ENCODE results near the gene MTMR3.
A peak's percentile ranks its signal among the peaks of the same experiment; 100 is the strongest.

The MTMR3 gene

DNA sequence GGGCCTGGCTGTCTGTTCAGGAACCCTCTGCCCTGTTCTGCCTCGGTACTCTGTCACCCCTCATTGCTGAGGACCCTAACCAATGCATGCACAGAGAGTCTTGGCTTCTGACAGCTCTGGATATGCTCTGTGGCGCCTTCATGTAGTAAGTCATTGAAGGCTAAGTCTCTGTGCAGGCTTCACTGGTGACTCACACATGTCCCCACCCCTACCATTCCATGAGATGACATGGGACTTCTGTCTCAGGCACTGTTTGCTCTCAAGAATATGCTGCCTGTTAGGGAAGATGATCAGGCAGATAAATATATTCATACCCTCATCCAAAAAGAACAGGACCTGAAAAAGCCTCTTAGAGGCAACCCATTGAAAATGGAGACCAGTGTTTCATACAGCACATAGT is 153.7 kb downstream of the MTMR3 start:
- in situ Hi-C loops (cut with HindIII; ENCODE audit: low pct_ligation_motif_present, low sequenced_read_pairs) = no loop called here
- no peaks in the 10 kb centered on the region for H3K36me3 ChIP-seq (replicated peaks)
- H3K4me3 ChIP-seq (ENCODE audit: low read depth, low read length) = no peak overlapping the region
- no peak overlapping the region for H3K27ac ChIP-seq
- DNase-seq = peak; percentile 25
- no peak for TF ChIP-seq CTCF (IDR thresholded peaks at IDR 0.05; ENCODE audit: low read depth, low read length, missing control alignments)
- no peaks in the 10 kb centered on the region for H3K27me3 ChIP-seq (replicated peaks)

DNA sequence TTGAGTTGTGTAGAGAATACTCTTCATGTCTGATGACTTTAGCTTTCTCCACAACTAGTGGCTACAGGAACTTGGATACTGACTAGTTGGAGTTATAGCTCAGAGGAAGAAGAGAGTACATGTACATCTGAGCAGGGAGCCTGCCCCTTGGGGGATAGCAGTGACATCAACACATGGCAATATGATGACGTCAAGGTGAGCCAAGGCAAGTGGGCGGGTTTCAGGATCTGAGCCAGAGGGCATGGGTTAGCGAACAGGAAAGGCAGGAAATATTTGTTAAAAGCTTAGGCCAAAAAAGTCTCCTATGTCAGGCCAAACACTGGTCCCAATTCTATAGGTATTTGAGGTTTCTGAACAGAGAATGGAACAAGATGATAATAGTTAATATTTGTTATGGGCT is 155.2 kb downstream of the MTMR3 start:
- in situ Hi-C loops (cut with HindIII; ENCODE audit: low pct_ligation_motif_present, low sequenced_read_pairs) = no loop called here
- H3K4me3 ChIP-seq (ENCODE audit: low read depth, low read length) = no peak overlapping the region
- no peak for TF ChIP-seq CTCF (IDR thresholded peaks at IDR 0.05; ENCODE audit: low read depth, low read length, missing control alignments)
- no peak overlapping the region for H3K27ac ChIP-seq
- no peaks in the 10 kb centered on the region for H3K36me3 ChIP-seq (replicated peaks)
- DNase-seq = peak; percentile 70
- H3K27me3 ChIP-seq (replicated peaks) = no peaks in the 10 kb centered on the region

DNA sequence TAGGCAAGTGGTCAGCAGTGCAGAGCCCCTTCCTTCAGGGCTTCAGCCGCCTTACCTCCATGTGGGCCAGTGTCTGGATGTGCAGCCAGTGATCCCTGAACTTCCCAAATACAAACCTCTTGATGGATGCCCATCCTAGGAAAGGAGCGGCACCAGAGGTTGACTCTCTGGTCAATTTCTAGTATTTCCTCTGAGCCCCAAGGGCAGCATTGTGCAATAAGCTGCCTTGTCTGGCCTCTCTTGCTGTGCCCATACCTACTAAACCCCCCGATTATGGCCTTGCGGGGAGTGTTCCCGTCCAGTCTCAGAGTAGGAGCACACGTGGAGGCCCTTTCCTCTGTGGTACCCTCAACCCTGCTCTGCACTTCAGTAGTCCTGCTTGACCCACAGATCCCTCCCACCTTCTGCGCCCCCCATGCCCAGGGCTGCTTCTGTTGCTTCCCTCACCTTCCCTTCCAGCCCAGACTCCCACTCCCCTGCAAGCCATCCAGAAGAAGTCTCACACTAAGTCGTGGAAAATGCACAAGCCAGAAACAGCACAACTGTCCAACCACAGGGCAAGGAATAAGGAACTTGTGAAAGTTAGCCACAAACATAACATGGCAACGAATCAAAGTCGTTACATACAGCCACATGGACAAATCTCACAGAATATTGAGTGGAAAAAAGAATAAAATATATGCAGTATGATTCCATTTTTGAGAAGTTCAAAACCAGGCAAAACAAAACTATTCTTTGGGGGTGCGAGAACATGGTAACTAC is 157.7 kb downstream of the MTMR3 start:
- Histone ChIP-seq H3K27ac (no peak overlapping the region), H3K4me3 (ENCODE audit: low read depth, low read length) (no peak overlapping the region), H3K36me3 (replicated peaks) (no peaks in the 10 kb centered on the region), H3K27me3 (replicated peaks) (no peaks in the 10 kb centered on the region)
- DNase-seq = no peak
- in situ Hi-C loops (cut with HindIII; ENCODE audit: low pct_ligation_motif_present, low sequenced_read_pairs) = no loop called here
- no peak for TF ChIP-seq CTCF (IDR thresholded peaks at IDR 0.05; ENCODE audit: low read depth, low read length, missing control alignments)

- TF ChIP-seq CTCF (IDR thresholded peaks at IDR 0.05; ENCODE audit: low read depth, low read length, missing control alignments) = no peak
- no peaks in the 10 kb centered on the region for H3K36me3 ChIP-seq (replicated peaks)
- H3K27ac ChIP-seq = no peak overlapping the region
- H3K4me3 ChIP-seq (ENCODE audit: low read depth, low read length) = no peak overlapping the region
- DNase-seq = no peak
- in situ Hi-C loops (cut with HindIII; ENCODE audit: low pct_ligation_motif_present, low sequenced_read_pairs) = no loop called here
- H3K27me3 ChIP-seq (replicated peaks) = no peaks in the 10 kb centered on the region
Observed at GRCh38 chr22:30041475-30041874, 158.5 kb downstream of the MTMR3 start.

- TF ChIP-seq CTCF (IDR thresholded peaks at IDR 0.05; ENCODE audit: low read depth, low read length, missing control alignments) = no peak
- in situ Hi-C loops (cut with HindIII; ENCODE audit: low pct_ligation_motif_present, low sequenced_read_pairs) = no loop called here
- DNase-seq = no peak
Observed at GRCh38 chr22:30041881-30042280, 158.9 kb downstream of the MTMR3 start.

DNA sequence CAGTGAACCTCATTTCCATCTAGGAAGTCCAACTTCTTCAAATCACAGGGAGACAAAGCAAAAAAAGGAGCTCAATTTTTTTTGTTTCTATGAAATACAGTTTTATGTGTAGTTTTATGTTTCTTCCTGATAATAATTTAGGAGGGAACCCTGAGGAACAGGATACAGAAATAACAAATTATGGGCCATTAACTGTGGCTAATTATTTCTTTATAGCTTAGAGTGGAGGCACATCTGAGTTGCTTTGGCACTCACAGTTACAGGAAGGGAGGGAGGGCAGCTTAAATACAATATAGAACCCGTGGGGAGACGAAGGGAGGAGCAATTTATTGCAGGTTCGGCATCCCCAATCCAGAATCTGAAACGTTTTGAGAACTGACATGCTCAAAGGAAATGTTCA is 160.2 kb downstream of the MTMR3 start:
- H3K36me3 ChIP-seq (replicated peaks) = no peaks in the 10 kb centered on the region
- H3K27ac ChIP-seq = no peak overlapping the region
- TF ChIP-seq CTCF (IDR thresholded peaks at IDR 0.05; ENCODE audit: low read depth, low read length, missing control alignments) = no peak
- H3K4me3 ChIP-seq (ENCODE audit: low read depth, low read length) = no peak overlapping the region
- in situ Hi-C loops (cut with HindIII; ENCODE audit: low pct_ligation_motif_present, low sequenced_read_pairs) = no loop called here
- H3K27me3 ChIP-seq (replicated peaks) = no peaks in the 10 kb centered on the region
- no peak for DNase-seq

More at GRCh38 chr22:30041881-30042280, 158.9 kb downstream of the MTMR3 start:
- Histone ChIP-seq H3K27ac (no peak overlapping the region), H3K27me3 (replicated peaks) (no peaks in the 10 kb centered on the region), H3K36me3 (replicated peaks) (no peaks in the 10 kb centered on the region), H3K4me3 (ENCODE audit: low read depth, low read length) (no peak overlapping the region)
